HepG2 (cell line): ENCODE results near the gene SDE2. TPM values are rescaled to one million over a fixed set of nuclear protein-coding genes. Genes with fewer than 3 reads are reported as not detected.

Source experiments
- ATAC-seq: fragments of 200-7000 bp; cut with Tn5 transposase; 3 replicates; pipeline ENCODE4 v1.9.1; 2020; ENCODE audit warnings: mild to moderate bottlenecking, moderate library complexity
- BruUV-seq: library from RNA; stranded (reverse); fragments of 400-500 nt; replicated peaks from 2 replicates; lab custom pipeline; 2021; lab: Mats Ljungman, UMichigan
- CTCF ChIA-PET: fragments of 300-600 bp; formaldehyde crosslinking; extraction: SDS; loops from one replicate; lab custom pipeline; 2021; ENCODE audit warnings: low total read pairs, inconsistent platforms, low intra/inter-chr PET ratio; lab: Yijun Ruan, JAX
- POLR2A ChIA-PET: fragments of 350-600 bp; sonication (Branson Sonifier 250); formaldehyde crosslinking; loops from one replicate; lab custom pipeline; 2020; ENCODE audit warnings: antibody characterized with exemption, inconsistent platforms; lab: Yijun Ruan, JAX
- DNase-seq: peaks from one replicate; pipeline ENCODE4 v3.0.0-alpha.2; 2015; ENCODE audit warnings: low spot score
- FAIRE-seq: peaks from 3 replicates; lab custom pipeline; 2011; peaks lifted over from hg19 to GRCh38; lab: Jason Lieb, UNC
- H2AFZ ChIP-seq: one replicate; pipeline ENCODE4 v1.6.1; 2011; ENCODE audit warnings: low read length, inconsistent platforms
- H3K27ac ChIP-seq: fragments of 300-600 bp; 3 replicates; pipeline ENCODE4 v1.8.0; 2011; ENCODE audit warnings: mixed run types, mild to moderate bottlenecking, mixed read lengths, low read length, inconsistent platforms; ENCODE audit not compliant: insufficient read depth; ENCODE audit errors: extremely low read length
- H3K27me3 ChIP-seq, 2 experiments: fragments of 200-600 bp in 1 of 2; 2 replicates in 1 of 2; 3 replicates in 1 of 2; pipeline versions ENCODE4 v1.6.0 to v1.8.0; 2011; ENCODE audit warnings: low read length in 2 of 2, mild to moderate bottlenecking in 2 of 2, moderate library complexity in 2 of 2, inconsistent platforms in 1 of 2; ENCODE audit not compliant: insufficient read depth in 2 of 2, control insufficient read depth in 1 of 2
- H3K36me3 ChIP-seq, 2 experiments: fragments of 200-600 bp in 1 of 2; replicated peaks in 1 of 2; 2 replicates in 1 of 2; 3 replicates in 1 of 2; pipeline versions ENCODE4 v1.5.1 to v1.8.0; 2011; ENCODE audit warnings: low read length in 2 of 2, inconsistent platforms in 1 of 2; ENCODE audit not compliant: insufficient read depth in 2 of 2, control insufficient read depth in 1 of 2
- H3K4me1 ChIP-seq: 2 replicates; pipeline ENCODE4 v1.5.1; 2012; ENCODE audit warnings: low read length, inconsistent platforms; ENCODE audit not compliant: insufficient read depth
- H3K4me2 ChIP-seq: 2 replicates; pipeline ENCODE4 v1.6.0; 2011; ENCODE audit warnings: low read depth, low read length, inconsistent platforms
- H3K4me3 ChIP-seq, 3 experiments: fragments of 200-600 bp in 1 of 3; sonication (generic), shearing (Covaris generic) in 1 of 3; replicated peaks in 1 of 3; 2 replicates each; pipeline ENCODE4 v1.5.1; 2011 to 2016; ENCODE audit warnings: low read length in 3 of 3, inconsistent platforms in 2 of 3, low read depth in 2 of 3, mild to moderate bottlenecking in 2 of 3, control low read depth in 1 of 3, mixed read lengths in 1 of 3; ENCODE audit not compliant: insufficient read depth in 1 of 3
- H3K79me2 ChIP-seq: one replicate; pipeline ENCODE4 v1.6.1; 2011; ENCODE audit warnings: low read length, inconsistent platforms; ENCODE audit not compliant: insufficient read depth
- H3K9ac ChIP-seq: 2 replicates; pipeline ENCODE4 v1.6.0; 2011; ENCODE audit warnings: mild to moderate bottlenecking, low read depth, low read length, inconsistent platforms; ENCODE audit not compliant: insufficient read depth
- H3K9me3 ChIP-seq: 2 replicates; pipeline ENCODE4 v1.5.1; 2012; ENCODE audit warnings: mild to moderate bottlenecking, low read length
- H4K20me1 ChIP-seq: 2 replicates; pipeline ENCODE4 v1.6.0; 2011; ENCODE audit warnings: inconsistent platforms, mild to moderate bottlenecking, low read length, moderate library complexity; ENCODE audit not compliant: insufficient read depth
- ATF2 ChIP-seq: sonication (generic); formaldehyde crosslinking; IDR thresholded peaks from 2 replicates; pipeline ENCODE4 v1.4.0; 2020; ENCODE audit warnings: missing genetic modification reagents
- DBP ChIP-seq: sonication (generic); formaldehyde crosslinking; IDR thresholded peaks from 2 replicates; pipeline ENCODE4 v1.4.0; 2020; ENCODE audit warnings: missing genetic modification reagents; ENCODE audit errors: not compliant biosample characterization
- FOXO1 ChIP-seq: sonication (generic); formaldehyde crosslinking; IDR thresholded peaks from 2 replicates; pipeline ENCODE4 v1.4.0; 2020; ENCODE audit warnings: missing genetic modification reagents
- KDM2A ChIP-seq: sonication (generic); formaldehyde crosslinking; IDR thresholded peaks from 2 replicates; pipeline ENCODE4 v1.4.0; 2020; ENCODE audit warnings: low read depth, missing genetic modification reagents, borderline replicate concordance
- KLF12 ChIP-seq: sonication (generic); formaldehyde crosslinking; IDR thresholded peaks from 2 replicates; pipeline ENCODE4 v1.4.0; 2020; ENCODE audit warnings: missing genetic modification reagents, borderline replicate concordance
- PHF20 ChIP-seq: sonication (generic); formaldehyde crosslinking; IDR thresholded peaks from 2 replicates; pipeline ENCODE4 v1.5.0; 2020; ENCODE audit warnings: mild to moderate bottlenecking, missing genetic modification reagents
- PHF8 ChIP-seq: sonication (generic); formaldehyde crosslinking; IDR thresholded peaks from 2 replicates; pipeline ENCODE4 v1.5.0; 2020; ENCODE audit warnings: missing genetic modification reagents
- POLR2A ChIP-seq, 2 experiments: IDR thresholded peaks; 2 replicates each; pipeline ENCODE4 v1.6.1; 2011; ENCODE audit warnings: low read depth in 2 of 2, low read length in 2 of 2, mild to moderate bottlenecking in 1 of 2, moderate library complexity in 1 of 2; ENCODE audit not compliant: insufficient read depth in 1 of 2
- RBM39 ChIP-seq: fragments of 200-400 bp; formaldehyde crosslinking; IDR thresholded peaks from one replicate; pipeline ENCODE4 v1.6.1; 2018; ENCODE audit warnings: antibody characterized with exemption, mild to moderate bottlenecking, low read depth, low read length; ENCODE audit not compliant: poor library complexity, severe bottlenecking
- RXRB ChIP-seq: IDR thresholded peaks from 2 replicates; pipeline ENCODE4 v1.6.1; 2016; ENCODE audit warnings: borderline replicate concordance, missing genetic modification reagents, missing compliant biosample characterization
- YEATS4 ChIP-seq: sonication (generic); formaldehyde crosslinking; IDR thresholded peaks from 2 replicates; pipeline ENCODE4 v1.4.0; 2020; ENCODE audit warnings: missing genetic modification reagents, borderline replicate concordance
- ZNF34 ChIP-seq: sonication (generic); formaldehyde crosslinking; IDR thresholded peaks from 2 replicates; pipeline ENCODE4 v1.4.0; 2020; ENCODE audit warnings: mild to moderate bottlenecking, missing genetic modification reagents, borderline replicate concordance
- ZNF343 ChIP-seq: sonication (generic); formaldehyde crosslinking; IDR thresholded peaks from 2 replicates; pipeline ENCODE4 v1.4.0; 2020; ENCODE audit warnings: mild to moderate bottlenecking, missing genetic modification reagents
- ZNF430 ChIP-seq: sonication (generic); formaldehyde crosslinking; IDR thresholded peaks from 2 replicates; pipeline ENCODE4 v1.9.0; 2021; ENCODE audit warnings: mild to moderate bottlenecking, missing genetic modification reagents
- ZNF451 ChIP-seq: sonication (generic); formaldehyde crosslinking; IDR thresholded peaks from 2 replicates; pipeline ENCODE4 v1.5.0; 2020; ENCODE audit warnings: mild to moderate bottlenecking, missing genetic modification reagents
- ZNF496 ChIP-seq: sonication (generic); formaldehyde crosslinking; IDR thresholded peaks from 2 replicates; pipeline ENCODE4 v1.8.1; 2023; ENCODE audit warnings: mild to moderate bottlenecking, moderate library complexity, missing genetic modification reagents; ENCODE audit not compliant: insufficient replicate concordance
- ZNF567 ChIP-seq: sonication (generic); formaldehyde crosslinking; IDR thresholded peaks from 2 replicates; pipeline ENCODE4 v1.8.1; 2023; ENCODE audit warnings: mild to moderate bottlenecking, missing genetic modification reagents, borderline replicate concordance
- ZNF614 ChIP-seq: IDR thresholded peaks from 2 replicates; pipeline ENCODE4 v1.6.1; 2018; ENCODE audit warnings: missing biosample characterization, missing genetic modification reagents, inconsistent platforms, borderline replicate concordance
- ZNF747 ChIP-seq: sonication (generic); formaldehyde crosslinking; IDR thresholded peaks from 2 replicates; pipeline ENCODE4 v1.8.1; 2023; ENCODE audit warnings: missing genetic modification reagents, mild to moderate bottlenecking, borderline replicate concordance
- WGBS: methylation state at CpG from one replicate; pipeline ENCODE4 v1.1.6; 2017; ENCODE audit warnings: low lambda C conversion rate; 5-methylcytosine and 5-hydroxymethylcytosine counted together
- in situ Hi-C: cut with HindIII; loops from 2 replicates; pipeline ENCODE4 v1.10.0; 2017; ENCODE audit warnings: low pct_unique_long_range_greater_than_20kb; ENCODE audit not compliant: extremely low pct_ligation_motif_present
- intact Hi-C: fragments of 100-400 bp; cut with micrococcal nuclease; formaldehyde crosslinking; loops from one replicate; pipeline ENCODE4 v1.10.0; 2022; ENCODE audit not compliant: unreplicated experiment
- polyA plus RNA-seq, 8 experiments: library from polyadenylated mRNA; depleted of rRNA in 3 of 8; stranded (reverse) in 7 of 8; unstranded in 1 of 8; fragments of >200 nt; fragmentation: Illumina TruSeq in 4 of 8; extraction: Trizol in 4 of 8; gene quantifications; 2 replicates each; pipeline versions ENCODE4 v1.2.1 to v1.2.3, GENCODE V29; 2011 to 2016; ENCODE audit warnings: low read depth in 4 of 8, missing spikeins in 1 of 8, mixed read lengths in 1 of 8; ENCODE audit not compliant: insufficient read depth in 1 of 8
- total RNA-seq, 5 experiments: library from RNA; depleted of rRNA; stranded (reverse); fragments of >200 nt; fragmentation: Illumina TruSeq; extraction: Trizol; gene quantifications; 2 replicates each; pipeline ENCODE4 v1.2.3, GENCODE V29; 2016; ENCODE audit warnings: low read depth in 1 of 5

Gene SDE2
- total and polyA plus RNA-seq, 2 of the 13 experiments (the other 11 are each of a cell fraction or from before 2014, with no cell fraction given): 10.8 to 19.6 TPM

GRCh38 chr1:225954753-225955152, 44.4 kb downstream of the SDE2 start (continued):
- TF ChIP-seq PHF8 (CRISPR knock-in tag) (no peak), ATF2 (CRISPR knock-in tag) (no peak), PHF20 (CRISPR knock-in tag) (no peak), ZNF614 (CRISPR knock-in tag) (no peak), ZNF747 (CRISPR knock-in tag) (no peak), KDM2A (no peak), ZNF567 (no peak), RBM39 (no peak)

GRCh38 chr1:225953315-225953714, 45.8 kb downstream of the SDE2 start:
- Histone ChIP-seq H3K36me3 (no peaks in the 10 kb centered on the region), H4K20me1 (no peaks in the 10 kb centered on the region), H3K9me3 (no peaks in the 10 kb centered on the region), H2AFZ (no peak overlapping the region), H3K27me3 (peaks cover 4 to 11% of the 10 kb centered on the region in 2 experiments; a peak in 4 of 5 replicates), H3K4me3 (no peak overlapping the region), H3K9ac (no peak overlapping the region), H3K4me1 (peaks cover 24% of the 10 kb centered on the region), H3K79me2 (no peaks in the 10 kb centered on the region), H3K4me2 (no peak overlapping the region), H3K27ac (no peak overlapping the region)
- ATAC-seq (no peak), FAIRE-seq (no peak), DNase-seq (no peak)
- ChIA-PET POLR2A (no interaction called here), CTCF (no interaction called here)
- TF ChIP-seq PHF8 (CRISPR knock-in tag) (no peak), ZNF451 (CRISPR knock-in tag) (no peak), DBP (no peak), RXRB (CRISPR knock-in tag) (no peak), ZNF343 (CRISPR knock-in tag) (no peak), YEATS4 (CRISPR knock-in tag) (no peak), ZNF34 (CRISPR knock-in tag) (no peak), ZNF430 (CRISPR knock-in tag) (no peak), KLF12 (CRISPR knock-in tag) (no peak), ZNF496 (CRISPR knock-in tag) (no peak), POLR2A (IDR thresholded peaks at IDR 0.05; ENCODE audit: insufficient read depth in 1 of 2, low read depth in 2 of 2, low read length in 2 of 2) (no peak), FOXO1 (CRISPR knock-in tag) (no peak)
- intact Hi-C loops: no loop called here
- in situ Hi-C loops: loop anchor here (25.0 kb wide), 1 partner anchor 641 kb away; no protein-coding TSS in a partner anchor
- 39% methylated on average over 4 of the region's 4 CpGs for WGBS
- no TSS peak for BruUV-seq
